ENCODE measurements around the gene CEP250.
A peak's percentile ranks its signal among the peaks of the same experiment; 100 is the strongest.

The CEP250 gene

DNA sequence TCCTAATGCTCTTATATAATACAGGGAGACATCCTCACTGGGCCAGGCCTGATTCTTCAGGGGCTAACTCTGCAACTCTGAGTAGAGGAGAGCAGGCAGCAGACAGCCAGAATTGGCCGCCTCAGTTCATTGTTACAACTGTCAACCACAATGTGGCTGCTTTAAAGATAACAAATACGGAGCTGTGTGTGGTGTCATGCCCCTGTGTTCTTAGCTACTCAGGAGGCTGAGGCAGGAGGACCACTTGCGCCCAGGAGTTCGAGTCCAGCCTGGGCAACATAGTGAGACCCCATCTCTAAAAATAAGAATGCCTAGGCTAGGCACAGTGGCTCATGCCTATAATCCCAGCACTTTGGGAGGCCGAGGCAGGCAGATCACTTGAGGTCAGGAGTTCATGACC is 34.3 kb downstream of the CEP250 start:
- TF ChIP-seq, protein P1, sequence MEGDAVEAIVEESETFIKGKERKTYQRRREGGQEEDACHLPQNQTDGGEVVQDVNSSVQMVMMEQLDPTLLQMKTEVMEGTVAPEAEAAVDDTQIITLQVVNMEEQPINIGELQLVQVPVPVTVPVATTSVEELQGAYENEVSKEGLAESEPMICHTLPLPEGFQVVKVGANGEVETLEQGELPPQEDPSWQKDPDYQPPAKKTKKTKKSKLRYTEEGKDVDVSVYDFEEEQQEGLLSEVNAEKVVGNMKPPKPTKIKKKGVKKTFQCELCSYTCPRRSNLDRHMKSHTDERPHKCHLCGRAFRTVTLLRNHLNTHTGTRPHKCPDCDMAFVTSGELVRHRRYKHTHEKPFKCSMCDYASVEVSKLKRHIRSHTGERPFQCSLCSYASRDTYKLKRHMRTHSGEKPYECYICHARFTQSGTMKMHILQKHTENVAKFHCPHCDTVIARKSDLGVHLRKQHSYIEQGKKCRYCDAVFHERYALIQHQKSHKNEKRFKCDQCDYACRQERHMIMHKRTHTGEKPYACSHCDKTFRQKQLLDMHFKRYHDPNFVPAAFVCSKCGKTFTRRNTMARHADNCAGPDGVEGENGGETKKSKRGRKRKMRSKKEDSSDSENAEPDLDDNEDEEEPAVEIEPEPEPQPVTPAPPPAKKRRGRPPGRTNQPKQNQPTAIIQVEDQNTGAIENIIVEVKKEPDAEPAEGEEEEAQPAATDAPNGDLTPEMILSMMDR (IDR thresholded peaks at IDR 0.05; ENCODE audit: extremely low read depth, insufficient read depth, missing control alignments): no peak
- in situ Hi-C loops (cut with MboI; ENCODE audit: low pct_unique_long_range_greater_than_20kb, low sequenced_read_pairs, unreplicated experiment): no loop called here
- DNase-seq (ENCODE audit: low spot score): no peak

DNA sequence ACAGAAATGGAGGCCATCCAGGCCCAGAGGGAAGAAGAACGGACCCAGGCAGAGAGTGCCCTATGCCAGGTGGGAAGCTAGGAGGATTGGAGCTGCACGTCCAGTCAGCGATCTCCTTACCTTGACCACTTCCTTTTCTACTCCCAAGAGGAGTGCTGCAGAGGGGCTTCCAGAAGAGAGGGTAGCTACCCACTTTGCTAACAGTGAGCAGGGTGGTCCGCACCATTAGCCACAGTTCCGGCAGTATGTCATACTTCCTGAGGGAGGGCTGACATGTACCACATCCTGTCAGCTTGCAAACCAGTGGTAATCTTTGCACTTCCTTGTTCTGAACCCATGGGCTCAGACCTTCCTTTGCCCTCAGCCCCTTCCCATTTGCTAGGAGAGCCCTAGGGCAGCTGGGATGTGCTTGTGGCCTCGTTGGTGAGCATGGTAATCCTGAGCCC is 35.4 kb downstream of the CEP250 start:
- peak; percentile 84 for DNase-seq (ENCODE audit: low spot score)
- TF ChIP-seq, protein P1 (IDR thresholded peaks at IDR 0.05; ENCODE audit: extremely low read depth, insufficient read depth, missing control alignments): no peak
- in situ Hi-C loops (cut with MboI; ENCODE audit: low pct_unique_long_range_greater_than_20kb, low sequenced_read_pairs, unreplicated experiment): no loop called here

DNA sequence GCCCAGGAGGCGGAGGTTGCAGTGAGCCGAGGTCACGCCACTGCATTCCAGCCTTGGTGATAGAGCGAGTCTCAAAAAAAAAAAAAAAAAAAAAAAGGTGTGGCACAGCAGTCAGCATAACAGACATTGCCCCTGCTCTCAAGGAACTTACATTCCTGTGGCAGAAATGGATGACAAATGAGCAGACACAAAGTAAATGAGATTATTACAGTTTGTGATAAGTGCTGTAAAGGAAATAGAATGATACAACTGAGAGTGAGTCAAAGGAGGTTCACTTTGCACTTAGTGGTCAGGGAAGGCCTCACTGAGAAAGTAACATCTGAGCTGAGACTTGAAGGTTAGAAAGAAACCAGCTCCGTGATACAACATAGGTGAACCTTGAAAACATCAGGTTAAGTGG is 36.4 kb downstream of the CEP250 start:
- no peak for DNase-seq (ENCODE audit: low spot score)
- in situ Hi-C loops (cut with MboI; ENCODE audit: low pct_unique_long_range_greater_than_20kb, low sequenced_read_pairs, unreplicated experiment): no loop called here
- TF ChIP-seq, protein P1 (IDR thresholded peaks at IDR 0.05; ENCODE audit: extremely low read depth, insufficient read depth, missing control alignments): no peak

DNA sequence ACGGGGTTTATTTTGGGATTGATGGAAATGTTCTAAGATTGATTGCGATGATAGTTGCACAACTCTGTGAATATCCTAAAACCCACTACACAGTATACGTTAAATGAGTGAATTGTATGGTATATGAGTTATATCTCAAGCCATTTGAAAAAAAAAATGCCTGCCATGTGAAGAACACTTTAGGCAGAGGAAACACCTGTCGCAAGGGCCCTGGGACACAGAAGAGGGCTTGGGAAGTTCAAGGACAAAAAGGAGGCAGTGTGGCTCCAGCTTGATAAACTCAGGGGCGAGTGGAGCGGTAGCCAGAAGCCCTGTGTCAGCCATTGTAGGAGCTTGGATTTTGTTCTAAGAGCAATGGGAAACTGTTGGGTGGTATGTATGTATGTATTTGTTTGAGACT is 37.0 kb downstream of the CEP250 start:
- TF ChIP-seq, protein P1 (IDR thresholded peaks at IDR 0.05; ENCODE audit: extremely low read depth, insufficient read depth, missing control alignments): no peak
- in situ Hi-C loops (cut with MboI; ENCODE audit: low pct_unique_long_range_greater_than_20kb, low sequenced_read_pairs, unreplicated experiment): no loop called here
- DNase-seq (ENCODE audit: low spot score): no peak

DNA sequence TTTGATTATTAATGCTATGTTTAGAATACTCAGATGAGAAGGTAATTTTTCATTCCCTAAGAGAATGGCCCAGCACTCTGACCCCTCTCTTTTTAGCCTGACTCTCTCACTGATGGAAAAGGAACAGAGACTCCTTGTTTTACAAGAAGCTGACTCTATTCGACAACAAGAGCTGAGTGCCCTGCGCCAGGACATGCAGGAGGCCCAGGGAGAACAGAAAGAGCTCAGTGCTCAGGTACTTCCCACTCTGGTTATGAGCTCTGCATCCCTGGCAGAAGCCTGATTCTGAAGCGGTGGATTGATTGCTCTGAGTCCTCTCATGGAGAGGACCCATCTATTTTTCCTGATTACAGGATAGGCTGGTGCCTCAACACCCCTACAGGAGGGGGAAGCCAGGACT is 41.1 kb downstream of the CEP250 start:
- no peak for DNase-seq (ENCODE audit: low spot score)
- in situ Hi-C loops (cut with MboI; ENCODE audit: low pct_unique_long_range_greater_than_20kb, low sequenced_read_pairs, unreplicated experiment): no loop called here
- TF ChIP-seq, protein P1 (IDR thresholded peaks at IDR 0.05; ENCODE audit: extremely low read depth, insufficient read depth, missing control alignments): no peak

DNA sequence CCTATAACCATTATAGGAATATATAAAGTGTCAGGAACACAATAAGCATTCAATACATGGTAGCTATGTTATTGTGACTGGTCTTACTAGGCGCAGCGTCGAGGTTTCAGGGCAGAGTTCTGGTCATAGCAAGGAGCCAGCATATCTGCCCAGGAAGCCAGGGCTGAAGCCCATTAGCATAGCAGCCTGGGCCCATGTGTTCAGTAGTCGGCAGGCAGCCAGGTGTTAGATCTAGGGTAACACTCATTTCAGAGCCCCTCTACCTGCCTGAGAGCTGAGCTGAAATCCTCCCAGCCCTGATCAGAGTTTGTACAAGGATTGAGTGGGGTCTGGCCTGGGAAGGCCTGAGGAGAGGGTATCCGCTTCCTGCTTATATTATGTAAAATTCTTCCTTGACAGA is 41.9 kb downstream of the CEP250 start:
- TF ChIP-seq, protein P1 (IDR thresholded peaks at IDR 0.05; ENCODE audit: extremely low read depth, insufficient read depth, missing control alignments): no peak
- DNase-seq (ENCODE audit: low spot score): no peak
- in situ Hi-C loops (cut with MboI; ENCODE audit: low pct_unique_long_range_greater_than_20kb, low sequenced_read_pairs, unreplicated experiment): no loop called here

DNA sequence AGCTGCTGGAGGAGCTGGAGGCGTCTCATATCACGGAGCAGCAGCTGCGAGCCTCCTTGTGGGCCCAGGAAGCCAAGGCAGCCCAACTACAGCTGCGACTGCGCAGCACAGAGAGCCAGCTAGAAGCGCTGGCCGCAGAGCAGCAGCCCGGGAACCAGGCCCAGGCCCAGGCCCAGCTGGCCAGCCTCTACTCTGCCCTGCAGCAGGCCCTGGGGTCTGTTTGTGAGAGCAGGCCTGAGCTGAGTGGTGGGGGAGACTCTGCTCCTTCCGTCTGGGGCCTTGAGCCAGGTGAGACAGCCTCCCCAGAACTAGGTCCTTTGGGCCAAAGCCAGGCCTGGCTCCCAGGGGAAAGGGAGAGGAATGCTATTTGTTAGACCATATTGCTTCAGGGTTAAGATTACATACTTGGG is 42.4 kb downstream of the CEP250 start:
- in situ Hi-C loops (cut with MboI; ENCODE audit: low pct_unique_long_range_greater_than_20kb, low sequenced_read_pairs, unreplicated experiment): no loop called here
- TF ChIP-seq, protein P1 (IDR thresholded peaks at IDR 0.05; ENCODE audit: extremely low read depth, insufficient read depth, missing control alignments): no peak
- no peak for DNase-seq (ENCODE audit: low spot score)
